BJ (cell line): Measurements from ENCODE around the gene STIM2. TPM values are rescaled to one million over a fixed set of nuclear protein-coding genes. Genes with fewer than 3 reads are reported as not detected.
"Not testable (repeated sequence)": the region's sequence is repeated elsewhere in the genome, so short reads cannot be mapped to it uniquely, and the experiment has no call there.

ENCODE experiments used
- CTCF ChIA-PET: fragments of 350-600 bp; formaldehyde crosslinking; extraction: SDS; loops from one replicate; lab custom pipeline; 2021; ENCODE audit warnings: antibody characterized with exemption, inconsistent platforms; lab: Yijun Ruan, JAX
- POLR2A ChIA-PET: fragments of 300-600 bp; sonication (Branson Sonifier 250); formaldehyde crosslinking; extraction: SDS; loops from one replicate; lab custom pipeline; 2021; ENCODE audit warnings: antibody characterized with exemption; lab: Charles Lee
- DNase-seq: peaks from one replicate; pipeline ENCODE4 v3.0.0-alpha.2; 2011; ENCODE audit warnings: low read depth
- H3K27me3 ChIP-seq: 2 replicates; pipeline ENCODE4 v1.6.0; 2011; ENCODE audit warnings: low read length; ENCODE audit not compliant: control insufficient read depth, insufficient read depth
- H3K36me3 ChIP-seq: 2 replicates; pipeline ENCODE4 v1.5.1; 2011; ENCODE audit warnings: low read length; ENCODE audit not compliant: control insufficient read depth, insufficient read depth
- H3K4me3 ChIP-seq: 2 replicates; pipeline ENCODE4 v1.5.1; 2011; ENCODE audit warnings: low read depth, mild to moderate bottlenecking, control low read depth, low read length
- polyA plus RNA-seq: library from polyadenylated mRNA; depleted of rRNA; stranded (reverse); fragments of >200 nt; gene quantifications from 2 replicates; pipeline ENCODE4 v1.2.3, GENCODE V29; 2011
- TF ChIP-seq, protein P1 (sequence below): IDR thresholded peaks from 2 replicates; pipeline ENCODE4 v1.5.1; 2011; ENCODE audit warnings: low read depth, mild to moderate bottlenecking, control low read depth, inconsistent platforms, low read length, moderate library complexity; ENCODE audit not compliant: insufficient read depth

STIM2 gene
- polyA plus RNA-seq, 1 experiment, result 17.8 TPM

DNA sequence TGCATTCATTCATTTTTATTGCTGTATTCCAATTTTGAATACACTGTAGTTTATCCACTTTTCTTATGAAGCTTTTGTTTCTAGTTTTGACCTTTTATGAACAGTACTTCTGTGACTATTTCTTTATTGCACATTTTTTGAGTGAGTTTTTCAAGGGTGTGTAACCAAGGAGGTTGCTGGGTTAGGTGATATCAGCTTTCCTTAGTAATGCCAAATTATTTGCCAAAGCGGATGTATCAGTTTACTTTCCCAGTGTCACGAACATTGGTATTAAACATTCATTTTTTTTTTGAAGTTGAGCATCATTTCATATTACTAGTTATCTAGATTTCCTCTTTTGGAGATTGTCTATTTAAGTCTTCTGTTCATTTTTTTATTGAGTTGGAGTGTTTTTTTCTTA lies 32.9 kb downstream of the STIM2 start:
- H3K4me3 ChIP-seq, result no peak overlapping the region
- ChIA-PET CTCF (interaction anchor here (1.3 kb wide), 1 partner anchor 14 kb away, joined by 3 read pairs; no protein-coding TSS in a partner anchor), POLR2A (no interaction called here)
- no peaks in the 10 kb centered on the region for H3K27me3 ChIP-seq
- no peak for DNase-seq
- no peaks in the 10 kb centered on the region for H3K36me3 ChIP-seq
- TF ChIP-seq, protein P1, sequence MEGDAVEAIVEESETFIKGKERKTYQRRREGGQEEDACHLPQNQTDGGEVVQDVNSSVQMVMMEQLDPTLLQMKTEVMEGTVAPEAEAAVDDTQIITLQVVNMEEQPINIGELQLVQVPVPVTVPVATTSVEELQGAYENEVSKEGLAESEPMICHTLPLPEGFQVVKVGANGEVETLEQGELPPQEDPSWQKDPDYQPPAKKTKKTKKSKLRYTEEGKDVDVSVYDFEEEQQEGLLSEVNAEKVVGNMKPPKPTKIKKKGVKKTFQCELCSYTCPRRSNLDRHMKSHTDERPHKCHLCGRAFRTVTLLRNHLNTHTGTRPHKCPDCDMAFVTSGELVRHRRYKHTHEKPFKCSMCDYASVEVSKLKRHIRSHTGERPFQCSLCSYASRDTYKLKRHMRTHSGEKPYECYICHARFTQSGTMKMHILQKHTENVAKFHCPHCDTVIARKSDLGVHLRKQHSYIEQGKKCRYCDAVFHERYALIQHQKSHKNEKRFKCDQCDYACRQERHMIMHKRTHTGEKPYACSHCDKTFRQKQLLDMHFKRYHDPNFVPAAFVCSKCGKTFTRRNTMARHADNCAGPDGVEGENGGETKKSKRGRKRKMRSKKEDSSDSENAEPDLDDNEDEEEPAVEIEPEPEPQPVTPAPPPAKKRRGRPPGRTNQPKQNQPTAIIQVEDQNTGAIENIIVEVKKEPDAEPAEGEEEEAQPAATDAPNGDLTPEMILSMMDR, result no peak

DNA sequence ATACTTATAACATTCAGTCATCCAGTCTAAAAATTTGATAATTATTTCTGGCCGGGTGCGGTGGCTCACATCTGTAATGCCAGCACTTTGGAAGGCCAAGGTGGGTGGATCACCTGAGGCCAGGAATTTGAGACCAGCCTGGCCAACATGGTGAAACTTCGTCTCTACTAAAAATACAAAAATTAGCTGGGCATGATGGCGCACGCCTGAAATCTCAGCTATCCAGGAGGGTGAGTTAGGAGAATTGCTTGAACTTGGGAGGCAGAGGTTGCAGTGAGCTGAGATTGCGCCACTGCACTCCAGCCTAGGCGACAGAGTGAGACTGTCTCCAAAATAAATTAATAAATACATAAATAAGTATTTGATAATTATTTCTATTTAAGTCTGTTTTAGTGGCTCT lies 34.2 kb downstream of the STIM2 start:
- CTCF ChIA-PET, result interaction anchor here (0.9 kb wide), 1 partner anchor 104 kb away, joined by 3 read pairs; no protein-coding TSS in a partner anchor
- POLR2A ChIA-PET, result not testable (repeated sequence)

DNA sequence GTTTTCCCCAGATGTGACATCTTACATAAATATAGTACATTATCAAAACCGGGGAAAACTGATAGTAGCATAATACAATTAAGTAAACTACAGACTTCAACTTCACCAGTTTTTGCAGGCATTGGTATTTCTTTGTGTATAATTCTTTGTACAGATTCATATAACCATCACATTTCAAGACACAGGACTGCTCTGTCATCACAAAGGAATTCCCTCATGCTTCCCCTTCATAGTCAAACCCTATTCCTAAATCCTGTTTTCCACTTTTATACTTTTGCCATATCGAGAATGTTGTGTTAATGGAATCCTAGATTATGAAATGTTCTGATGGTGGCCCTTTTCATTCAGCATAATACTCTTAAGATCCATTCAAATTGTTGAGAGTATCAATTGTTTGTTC lies 36.0 kb downstream of the STIM2 start:
- ChIA-PET CTCF (no interaction called here), POLR2A (no interaction called here)
- no peaks in the 10 kb centered on the region for H3K27me3 ChIP-seq
- TF ChIP-seq, protein P1, result no peak
- H3K4me3 ChIP-seq, result no peak overlapping the region
- DNase-seq, result no peak
- no peaks in the 10 kb centered on the region for H3K36me3 ChIP-seq

More for the DNA sequence above, 34.2 kb downstream of the STIM2 start:
- DNase-seq, H3K4me3 ChIP-seq, H3K36me3 ChIP-seq, H3K27me3 ChIP-seq: not testable (repeated sequence)

DNA sequence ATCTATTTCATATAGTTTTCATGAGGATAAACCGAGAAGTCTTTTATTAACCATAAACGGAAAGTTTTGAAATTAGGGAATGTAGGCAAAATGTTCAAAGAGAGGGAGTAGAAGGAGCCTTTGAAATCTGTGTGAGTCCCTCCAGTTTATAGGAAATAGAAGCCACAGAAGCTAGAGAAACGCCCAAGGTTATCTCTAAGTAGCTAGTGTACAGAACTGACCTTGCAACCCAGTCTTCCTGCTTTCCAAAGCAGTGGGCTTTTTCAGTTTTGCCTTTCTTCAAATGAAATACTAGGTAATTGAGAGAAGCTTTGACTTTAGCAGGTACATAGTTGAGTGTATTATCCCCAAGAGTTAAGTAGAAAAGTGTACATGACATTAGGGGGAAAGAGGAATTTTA lies 39.4 kb downstream of the STIM2 start:
- DNase-seq, result no peak
- CTCF ChIA-PET, result interaction anchor here (0.9 kb wide), 1 partner anchor 19 kb away, joined by 3 read pairs; no protein-coding TSS in a partner anchor
- POLR2A ChIA-PET, result no interaction called here
- H3K27me3 ChIP-seq, result no peaks in the 10 kb centered on the region
- no peak overlapping the region for H3K4me3 ChIP-seq
- TF ChIP-seq, protein P1, result no peak
- H3K36me3 ChIP-seq, result no peaks in the 10 kb centered on the region

DNA sequence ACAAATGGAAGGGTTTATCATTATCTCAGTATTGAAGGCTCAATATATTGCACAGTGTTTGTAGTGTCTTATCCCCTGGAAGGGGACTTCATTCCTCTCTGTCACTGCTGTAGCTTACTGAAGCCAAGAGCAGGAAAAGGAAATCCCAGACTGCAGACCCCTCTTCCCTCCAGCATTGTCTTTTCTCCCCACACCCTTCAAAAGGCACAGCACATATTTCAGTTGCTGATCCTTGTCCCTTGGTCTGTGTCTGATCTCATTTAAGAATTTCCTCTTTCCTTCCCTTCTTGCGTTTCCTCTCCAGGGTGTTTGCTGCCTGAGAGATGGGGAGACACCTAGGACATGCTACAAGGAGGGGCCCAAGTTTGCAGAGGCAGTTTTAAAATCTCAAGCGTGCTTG lies 40.1 kb downstream of the STIM2 start:
- POLR2A ChIA-PET, result no interaction called here
- CTCF ChIA-PET, result no interaction called here
- H3K4me3 ChIP-seq, result no peak overlapping the region
- H3K36me3 ChIP-seq, result no peaks in the 10 kb centered on the region
- TF ChIP-seq, protein P1, result no peak
- no peaks in the 10 kb centered on the region for H3K27me3 ChIP-seq
- DNase-seq, result no peak

DNA sequence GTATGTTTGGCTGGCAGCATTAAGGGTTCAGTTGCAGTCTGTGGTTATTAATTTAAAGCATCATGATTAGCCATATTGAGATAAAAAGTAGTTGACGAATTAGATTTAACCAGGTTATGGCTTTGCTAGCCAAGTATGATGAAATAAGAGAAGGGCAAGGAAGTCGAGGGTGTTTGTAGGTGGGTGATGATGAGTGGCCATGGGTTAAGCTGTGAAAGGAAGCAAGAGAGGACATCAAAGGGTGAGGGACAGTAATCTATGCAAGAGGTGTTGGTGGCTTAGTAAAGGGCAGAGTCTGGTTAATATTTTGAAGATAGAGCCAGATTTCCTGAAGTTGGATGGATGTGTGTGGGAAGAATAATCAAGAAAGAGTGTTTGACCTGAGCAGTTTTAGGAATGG lies 44.5 kb downstream of the STIM2 start:
- TF ChIP-seq, protein P1, result no peak
- Histone ChIP-seq H3K36me3 (no peaks in the 10 kb centered on the region), H3K27me3 (no peaks in the 10 kb centered on the region), H3K4me3 (no peak overlapping the region)
- CTCF ChIA-PET, result no interaction called here
- DNase-seq, result no peak
- POLR2A ChIA-PET, result no interaction called here
